Thyroid gland (tissue), 4 donors: ENCODE results near the gene BBS5. TPM values are rescaled to one million over a fixed set of nuclear protein-coding genes. Genes with fewer than 3 reads are reported as not detected.
A peak's percentile ranks its signal among the peaks of the same experiment; 100 is the strongest.
"Not testable (repeated sequence)": the region's sequence is repeated elsewhere in the genome, so short reads cannot be mapped to it uniquely, and the experiment has no call there.

Experiments
- DNase-seq, 2 donors: peaks; one replicate each; pipeline ENCODE4 v3.0.0-alpha.2; 2019
- H3K27ac ChIP-seq, 3 donors: fragments of 200-600 bp; sonication (generic); 1 replicate in 2 of 3; 2 replicates in 1 of 3; pipeline ENCODE4 v1.5.1; 2016 to 2019; ENCODE audit warnings: mild to moderate bottlenecking in 1 of 3, moderate library complexity in 1 of 3
- H3K27me3 ChIP-seq: fragments of 200-600 bp; sonication (generic); one replicate; pipeline ENCODE4 v1.5.1; 2019
- H3K36me3 ChIP-seq, 2 donors: fragments of 200-600 bp; sonication (generic); one replicate each; pipeline ENCODE4 v1.5.1; 2016 to 2019
- H3K4me1 ChIP-seq, 2 donors: fragments of 200-600 bp; sonication (generic); one replicate each; pipeline ENCODE4 v1.5.1; 2017 to 2019
- H3K4me3 ChIP-seq, 3 donors: fragments of 200-600 bp; sonication (generic); replicated peaks in 1 of 3; 1 replicate in 2 of 3; 2 replicates in 1 of 3; pipeline ENCODE4 v1.5.1; 2016; ENCODE audit warnings: mild to moderate bottlenecking in 1 of 3
- H3K9me3 ChIP-seq: fragments of 200-600 bp; sonication (generic); one replicate; pipeline ENCODE4 v1.5.1; 2017
- CTCF ChIP-seq, 6 experiments: fragments of 200-600 bp in 3 of 6; fragments of 450-650 bp in 3 of 6; sonication (generic) in 3 of 6; IDR thresholded peaks; one replicate each; pipeline ENCODE4 v1.5.1; 2016 to 2019; ENCODE audit warnings: antibody characterized with exemption in 6 of 6, mild to moderate bottlenecking in 2 of 6, inconsistent platforms in 1 of 6, moderate library complexity in 1 of 6
- POLR2A ChIP-seq, 2 donors: fragments of 450-650 bp; IDR thresholded peaks; one replicate each; pipeline ENCODE4 v1.6.1; 2017; ENCODE audit warnings: antibody characterized with exemption in 2 of 2, mild to moderate bottlenecking in 2 of 2, moderate library complexity in 1 of 2
- WGBS, 2 donors: methylation state at CpG; one replicate each; pipeline ENCODE4 v1.1.5; 2017; 5-methylcytosine and 5-hydroxymethylcytosine counted together
- intact Hi-C: fragments of 100-400 bp; cut with DNase I; formaldehyde crosslinking; loops from one replicate; pipeline ENCODE4 v1.15.1; 2023
- total RNA-seq, 4 donors: library from RNA; depleted of rRNA; stranded (reverse); fragments of >200 nt; gene quantifications; one replicate each; pipeline ENCODE4 v1.2.3, GENCODE V29; 2016

Gene BBS5
- total RNA-seq, 4 donors from 2014 or later = 10.5 to 20.7 (median 17.5) TPM

- H3K27me3 ChIP-seq = no peaks in the 10 kb centered on the region
- no peaks in the 10 kb centered on the region for H3K9me3 ChIP-seq
- intact Hi-C loops = no loop called here
- no peaks in the 10 kb centered on the region for H3K36me3 ChIP-seq
- peaks cover 0 to 2% of the 10 kb centered on the region in 2 donors for H3K4me1 ChIP-seq
- no peak overlapping the region for H3K27ac ChIP-seq
- no peak overlapping the region for H3K4me3 ChIP-seq
- no peak for TF ChIP-seq POLR2A (IDR thresholded peaks at IDR 0.05)
- no peak for TF ChIP-seq CTCF (IDR thresholded peaks at IDR 0.05)
- no peak for DNase-seq
Measured at GRCh38 chr2:169520896-169521295, 41.6 kb downstream of the BBS5 start.

GRCh38 chr2:169523681-169524080, 44.4 kb downstream of the BBS5 start:
- H3K36me3 ChIP-seq = no peaks in the 10 kb centered on the region
- H3K4me1 ChIP-seq = no peaks in the 10 kb centered on the region
- no peak overlapping the region for H3K4me3 ChIP-seq
- no peaks in the 10 kb centered on the region for H3K9me3 ChIP-seq
- H3K27ac ChIP-seq = no peak overlapping the region
- TF ChIP-seq CTCF (IDR thresholded peaks at IDR 0.05) (no peak), POLR2A (IDR thresholded peaks at IDR 0.05) (no peak)
- DNase-seq = no peak
- no peaks in the 10 kb centered on the region for H3K27me3 ChIP-seq
- intact Hi-C loops = no loop called here
- 62 to 84% methylated on average over 5 of the region's 5 CpGs for WGBS, 2 donors

- Histone ChIP-seq H3K9me3 (no peaks in the 10 kb centered on the region), H3K36me3 (no peaks in the 10 kb centered on the region), H3K4me3 (no peak overlapping the region), H3K27ac (no peak overlapping the region), H3K4me1 (no peaks in the 10 kb centered on the region), H3K27me3 (no peaks in the 10 kb centered on the region)
- intact Hi-C loops = no loop called here
- no peak for DNase-seq
- WGBS, 2 donors = 73 to 82% methylated on average over 2 of the region's 2 CpGs
- no peak for TF ChIP-seq CTCF (IDR thresholded peaks at IDR 0.05)
- no peak for TF ChIP-seq POLR2A (IDR thresholded peaks at IDR 0.05)
Measured at GRCh38 chr2:169525434-169525833, 46.1 kb downstream of the BBS5 start.

GRCh38 chr2:169526451-169526850, 47.2 kb downstream of the BBS5 start:
- intact Hi-C loops = no loop called here
- H3K9me3 ChIP-seq = no peaks in the 10 kb centered on the region
- H3K27me3 ChIP-seq = no peaks in the 10 kb centered on the region
- no peak overlapping the region for H3K4me3 ChIP-seq
- H3K27ac ChIP-seq = no peak overlapping the region
- DNase-seq = no peak
- H3K4me1 ChIP-seq = no peaks in the 10 kb centered on the region
- no peaks in the 10 kb centered on the region for H3K36me3 ChIP-seq
- no peak for TF ChIP-seq CTCF (IDR thresholded peaks at IDR 0.05)

GRCh38 chr2:169528271-169528701, 49.0 kb downstream of the BBS5 start:
- Histone ChIP-seq H3K4me3 (no peak overlapping the region), H3K27me3 (no peaks in the 10 kb centered on the region), H3K27ac (no peak overlapping the region), H3K9me3 (no peaks in the 10 kb centered on the region), H3K4me1 (no peaks in the 10 kb centered on the region), H3K36me3 (no peaks in the 10 kb centered on the region)
- WGBS, 2 donors = 4 to 13% methylated on average over 2 of the region's 2 CpGs
- TF ChIP-seq POLR2A (IDR thresholded peaks at IDR 0.05) (no peak), CTCF (IDR thresholded peaks at IDR 0.05) (peak; percentile 70 to 83 (median 73))
- intact Hi-C loops = no loop called here
- peak; percentile 67 to 75 for DNase-seq

- H3K9me3 ChIP-seq, intact Hi-C loops, H3K27ac ChIP-seq, H3K36me3 ChIP-seq, H3K4me3 ChIP-seq, H3K4me1 ChIP-seq, DNase-seq, H3K27me3 ChIP-seq: not testable (repeated sequence)
- 94 to 99% methylated on average over 2 of the region's 2 CpGs for WGBS, 2 donors
Measured at GRCh38 chr2:169539460-169539859, 60.2 kb downstream of the BBS5 start.
